CD4-positive, alpha-beta T cell treated with Interleukin-17A for 1 hour (primary cell): ENCODE results near the gene OR1I1.

ENCODE experiments used
- DNase-seq: peaks from one replicate; pipeline ENCODE4 v3.0.0-alpha.2; 2020

OR1I1 gene

GRCh38 chr19:15120135-15121026 lies 38.4 kb downstream of the OR1I1 start:
- no peak for DNase-seq

GRCh38 chr19:15122331-15123030 lies 40.5 kb downstream of the OR1I1 start:
- no peak for DNase-seq

- DNase-seq: no peak
Observed at GRCh38 chr19:15123031-15123890, 41.2 kb downstream of the OR1I1 start.

GRCh38 chr19:15123900-15124299 lies 41.9 kb downstream of the OR1I1 start:
- no peak for DNase-seq

- DNase-seq: no peak
Observed at GRCh38 chr19:15124572-15125231, 42.7 kb downstream of the OR1I1 start.

GRCh38 chr19:15125232-15126067 lies 43.4 kb downstream of the OR1I1 start:
- DNase-seq: peak; percentile 98

- DNase-seq: no peak
Observed at GRCh38 chr19:15126131-15126910, 44.3 kb downstream of the OR1I1 start.

- no peak for DNase-seq
Observed at GRCh38 chr19:15128162-15128770, 46.3 kb downstream of the OR1I1 start.

GRCh38 chr19:15129856-15130585 lies 48.0 kb downstream of the OR1I1 start:
- DNase-seq: peak; percentile 47

GRCh38 chr19:15136234-15136954 lies 54.4 kb downstream of the OR1I1 start:
- DNase-seq: no peak

GRCh38 chr19:15137777-15138176 lies 55.8 kb downstream of the OR1I1 start:
- no peak for DNase-seq

GRCh38 chr19:15138427-15138826 lies 56.4 kb downstream of the OR1I1 start:
- DNase-seq: no peak

- no peak for DNase-seq
Observed at GRCh38 chr19:15141143-15141542, 59.1 kb downstream of the OR1I1 start.

GRCh38 chr19:15142313-15142712 lies 60.3 kb downstream of the OR1I1 start:
- DNase-seq: no peak
